ENCODE results near the gene DTNBP1. TPM values are rescaled to one million over a fixed set of nuclear protein-coding genes. Genes with fewer than 3 reads are reported as not detected.

The DTNBP1 gene, protein sequence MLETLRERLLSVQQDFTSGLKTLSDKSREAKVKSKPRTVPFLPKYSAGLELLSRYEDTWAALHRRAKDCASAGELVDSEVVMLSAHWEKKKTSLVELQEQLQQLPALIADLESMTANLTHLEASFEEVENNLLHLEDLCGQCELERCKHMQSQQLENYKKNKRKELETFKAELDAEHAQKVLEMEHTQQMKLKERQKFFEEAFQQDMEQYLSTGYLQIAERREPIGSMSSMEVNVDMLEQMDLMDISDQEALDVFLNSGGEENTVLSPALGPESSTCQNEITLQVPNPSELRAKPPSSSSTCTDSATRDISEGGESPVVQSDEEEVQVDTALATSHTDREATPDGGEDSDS
- total RNA-seq (2014; rRNA removed; shearing (Covaris generic); ENCODE audit: low replicate concordance): 3.7 and 14.4 TPM in 2 replicates

DNA sequence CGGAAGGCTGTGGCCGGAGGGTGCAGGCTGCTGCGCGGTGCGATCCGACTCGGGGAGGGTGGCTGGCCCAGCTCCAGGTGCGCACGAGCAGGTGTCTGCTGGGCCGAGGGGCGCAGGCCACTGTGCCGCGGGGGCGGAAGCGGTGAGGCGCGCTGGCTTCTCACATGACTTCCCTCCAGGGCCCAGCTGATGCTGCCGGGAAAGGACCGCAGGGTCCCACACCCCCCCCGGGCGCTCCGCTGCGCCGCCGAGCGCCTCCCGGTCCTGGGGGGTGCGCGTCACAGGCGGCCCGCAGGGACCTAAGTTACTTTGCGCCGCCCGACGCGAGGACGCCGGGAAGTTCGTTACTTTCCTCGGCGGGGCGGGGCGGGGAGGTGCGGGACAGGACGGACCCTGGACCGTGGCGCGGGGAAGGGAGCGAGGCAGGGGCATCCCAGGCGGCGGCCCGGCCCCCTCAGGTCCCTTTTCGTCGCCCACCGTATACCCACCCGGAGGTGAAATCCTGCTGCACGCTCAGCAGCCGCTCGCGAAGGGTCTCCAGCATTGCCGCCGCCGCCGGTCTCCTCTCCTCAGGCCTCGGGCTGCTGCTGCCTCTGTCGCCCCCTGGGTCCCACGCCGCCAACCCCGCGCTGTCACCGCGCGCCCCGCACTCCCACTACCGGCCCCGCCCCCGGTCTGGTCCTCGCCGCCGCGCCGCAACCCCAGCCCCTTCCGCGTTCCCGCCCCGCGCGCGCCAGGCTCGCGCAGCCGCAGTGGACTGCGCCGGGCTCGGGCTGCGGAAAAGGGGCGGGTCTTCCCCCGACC is at the start of gene DTNBP1:
DTNBP1 (minus strand) TSS at position 703 of the 804 bp plus-strand sequence; CDS start at position 544, 159 bp downstream.
- in situ Hi-C loops (cut with HindIII; ENCODE audit: low pct_unique_long_range_greater_than_20kb, low sequenced_read_pairs): no loop called here
- peak; percentile 78 for DNase-seq (ENCODE audit: low read depth)

DNA sequence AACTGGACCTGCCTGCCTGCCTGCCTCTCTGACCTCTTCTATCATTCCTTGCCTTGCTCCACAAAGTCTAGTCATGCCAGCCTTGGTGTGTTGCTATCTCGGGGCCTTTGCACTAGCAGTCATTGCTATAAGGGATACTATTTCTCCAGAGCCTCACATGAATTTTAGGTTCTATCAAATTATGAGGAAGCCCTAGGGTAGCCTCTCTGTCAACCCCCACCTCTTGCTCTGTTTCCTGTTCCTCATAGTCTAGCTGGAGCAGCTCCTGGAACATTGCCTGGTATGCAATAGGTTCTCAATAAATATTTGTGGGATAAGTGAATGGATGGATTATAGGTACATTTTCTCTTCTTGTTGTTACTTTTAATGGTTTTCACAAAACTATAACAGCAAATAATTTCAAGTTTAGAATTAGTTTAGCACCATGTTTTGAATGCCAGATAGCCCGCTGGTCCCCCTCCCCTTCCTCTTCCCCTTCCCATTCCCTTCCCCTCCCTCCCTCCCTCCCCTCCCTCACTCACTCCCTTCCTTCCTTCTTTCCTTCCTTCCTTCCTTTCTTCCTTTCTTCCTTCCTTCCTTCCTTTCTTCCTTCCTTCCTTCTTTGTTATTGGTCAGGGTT is 46.9 kb upstream of the DTNBP1 start:
- in situ Hi-C loops (cut with HindIII; ENCODE audit: low pct_unique_long_range_greater_than_20kb, low sequenced_read_pairs): no loop called here
- no peak for DNase-seq (ENCODE audit: low read depth)

DNA sequence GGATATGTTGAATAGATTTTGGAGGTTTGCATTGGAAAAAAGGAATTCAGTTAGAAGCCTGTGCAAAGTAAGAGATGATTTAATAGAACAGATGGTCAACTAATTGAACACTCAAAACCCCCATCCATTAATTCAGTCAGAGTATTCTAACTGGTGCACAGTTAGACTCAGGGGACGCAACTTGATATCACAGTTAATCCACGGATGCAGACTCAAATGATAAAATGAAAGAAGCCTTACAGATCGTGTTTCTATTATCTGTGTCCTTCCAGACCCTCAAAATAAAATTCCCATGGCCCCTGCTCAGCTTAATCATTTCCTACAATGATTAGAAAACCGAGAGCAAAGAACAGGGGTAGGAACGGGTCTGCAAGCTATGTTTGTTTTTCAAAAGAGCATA is 45.4 kb upstream of the DTNBP1 start:
- DNase-seq (ENCODE audit: low read depth): no peak
- in situ Hi-C loops (cut with HindIII; ENCODE audit: low pct_unique_long_range_greater_than_20kb, low sequenced_read_pairs): no loop called here

DNA sequence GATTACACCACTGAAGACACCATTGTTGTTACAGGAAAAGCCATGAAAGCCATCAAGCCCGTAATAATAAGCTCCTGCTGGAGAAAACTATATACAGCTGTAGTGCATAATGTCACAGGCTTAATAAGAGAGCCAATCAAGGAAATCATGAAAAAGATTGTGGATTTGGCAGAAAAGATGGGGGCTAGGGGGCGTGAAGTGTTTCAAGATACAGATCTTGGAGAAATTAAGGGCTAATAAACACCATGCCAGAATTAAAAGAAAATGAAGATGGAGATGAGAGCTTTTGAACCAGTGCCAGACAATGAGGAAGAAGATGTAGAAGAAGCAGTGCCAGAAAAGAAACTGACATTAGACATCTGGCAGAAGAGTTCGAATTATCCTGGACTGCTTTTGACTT is 43.2 kb upstream of the DTNBP1 start:
- no peak for DNase-seq (ENCODE audit: low read depth)
- in situ Hi-C loops (cut with HindIII; ENCODE audit: low pct_unique_long_range_greater_than_20kb, low sequenced_read_pairs): no loop called here

DNA sequence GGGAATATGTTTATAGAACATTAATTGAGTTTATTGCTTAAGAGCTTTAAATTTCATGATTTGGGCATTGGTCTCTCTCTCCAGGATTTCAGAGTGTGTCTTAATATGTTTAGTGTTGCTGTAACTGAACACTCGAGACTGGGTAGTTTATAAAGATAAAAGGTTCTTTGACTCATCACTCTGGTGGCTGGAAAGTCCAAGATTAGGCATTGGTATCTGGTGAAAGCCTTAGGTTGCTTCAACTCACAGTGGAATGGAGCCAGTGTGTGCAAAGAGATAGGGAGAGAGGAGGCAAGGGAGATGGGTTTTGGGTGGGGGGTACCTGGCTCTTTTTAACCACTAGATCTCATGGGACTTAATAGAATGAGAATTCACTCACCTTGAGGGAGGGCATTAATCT is 35.6 kb upstream of the DTNBP1 start:
- in situ Hi-C loops (cut with HindIII; ENCODE audit: low pct_unique_long_range_greater_than_20kb, low sequenced_read_pairs): no loop called here
- no peak for DNase-seq (ENCODE audit: low read depth)

DNA sequence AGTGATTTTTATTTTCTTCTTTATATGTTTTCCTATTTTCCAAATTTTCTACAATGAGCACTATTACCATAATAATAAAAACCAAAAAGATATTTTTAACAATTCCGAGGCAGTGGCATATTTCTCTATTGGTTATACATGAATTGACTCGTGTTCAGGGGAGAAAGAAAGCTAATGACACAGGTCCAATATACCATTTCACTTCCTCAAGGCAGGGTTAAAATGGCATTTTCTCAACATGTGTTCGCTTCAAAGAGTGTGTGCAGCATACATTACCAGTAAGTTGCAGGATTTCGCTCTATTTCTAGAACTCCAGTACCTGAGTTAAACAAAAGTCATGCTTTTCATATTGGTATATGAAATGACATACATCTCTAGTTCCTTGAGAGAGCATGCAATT is 35.1 kb upstream of the DTNBP1 start:
- no peak for DNase-seq (ENCODE audit: low read depth)
- in situ Hi-C loops (cut with HindIII; ENCODE audit: low pct_unique_long_range_greater_than_20kb, low sequenced_read_pairs): no loop called here

DNA sequence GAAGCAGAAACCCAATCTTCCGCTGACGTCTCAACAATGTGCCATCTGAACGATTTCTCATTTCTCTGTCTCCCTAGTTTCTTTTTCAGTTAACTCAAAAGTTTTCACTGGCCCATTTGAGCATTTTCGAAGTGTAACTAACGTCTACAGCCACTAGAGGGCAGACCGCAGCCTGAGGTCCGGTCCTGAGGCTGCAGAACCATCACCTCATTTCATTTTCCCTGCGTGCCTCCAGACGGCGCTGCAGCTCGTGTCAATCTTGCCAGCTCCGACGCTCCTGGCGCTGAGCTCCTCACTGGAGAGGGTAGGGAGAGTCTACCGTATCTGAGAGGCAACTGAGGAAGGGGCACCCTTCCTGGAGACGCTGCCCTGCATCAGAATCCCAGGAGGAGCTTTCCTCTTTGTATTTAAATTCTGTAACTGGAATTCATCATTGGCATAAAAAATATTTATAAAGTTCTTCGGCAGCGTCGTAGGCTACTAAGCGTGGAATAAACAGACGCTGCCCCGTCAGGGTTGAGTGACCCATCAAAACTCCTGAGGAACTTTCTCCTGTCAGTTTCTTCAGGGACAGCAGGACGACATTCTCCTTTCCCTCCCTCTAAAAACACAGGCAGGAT is 28.5 kb upstream of the DTNBP1 start:
- DNase-seq (ENCODE audit: low read depth): peak; percentile 81
- in situ Hi-C loops (cut with HindIII; ENCODE audit: low pct_unique_long_range_greater_than_20kb, low sequenced_read_pairs): no loop called here

DNA sequence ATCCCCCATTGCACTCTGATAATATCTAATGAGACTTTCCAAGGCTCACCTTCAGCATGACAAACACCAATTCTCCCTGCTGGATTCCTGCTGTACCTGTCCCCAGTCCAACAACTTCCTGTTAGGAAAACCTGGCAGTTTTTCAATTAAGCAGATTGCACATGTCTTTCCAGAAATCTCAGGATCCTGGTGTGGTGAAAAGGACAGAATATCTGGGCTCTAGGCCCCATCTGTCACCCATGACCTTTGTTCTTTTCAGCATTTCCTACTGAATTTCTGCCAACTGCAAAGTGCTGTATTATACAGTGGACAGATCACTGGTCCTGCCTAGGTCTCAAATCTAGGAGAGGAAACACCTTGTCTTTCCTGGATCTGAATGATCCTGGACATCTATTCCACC is 27.7 kb upstream of the DTNBP1 start:
- no peak for DNase-seq (ENCODE audit: low read depth)
- in situ Hi-C loops (cut with HindIII; ENCODE audit: low pct_unique_long_range_greater_than_20kb, low sequenced_read_pairs): no loop called here

DNA sequence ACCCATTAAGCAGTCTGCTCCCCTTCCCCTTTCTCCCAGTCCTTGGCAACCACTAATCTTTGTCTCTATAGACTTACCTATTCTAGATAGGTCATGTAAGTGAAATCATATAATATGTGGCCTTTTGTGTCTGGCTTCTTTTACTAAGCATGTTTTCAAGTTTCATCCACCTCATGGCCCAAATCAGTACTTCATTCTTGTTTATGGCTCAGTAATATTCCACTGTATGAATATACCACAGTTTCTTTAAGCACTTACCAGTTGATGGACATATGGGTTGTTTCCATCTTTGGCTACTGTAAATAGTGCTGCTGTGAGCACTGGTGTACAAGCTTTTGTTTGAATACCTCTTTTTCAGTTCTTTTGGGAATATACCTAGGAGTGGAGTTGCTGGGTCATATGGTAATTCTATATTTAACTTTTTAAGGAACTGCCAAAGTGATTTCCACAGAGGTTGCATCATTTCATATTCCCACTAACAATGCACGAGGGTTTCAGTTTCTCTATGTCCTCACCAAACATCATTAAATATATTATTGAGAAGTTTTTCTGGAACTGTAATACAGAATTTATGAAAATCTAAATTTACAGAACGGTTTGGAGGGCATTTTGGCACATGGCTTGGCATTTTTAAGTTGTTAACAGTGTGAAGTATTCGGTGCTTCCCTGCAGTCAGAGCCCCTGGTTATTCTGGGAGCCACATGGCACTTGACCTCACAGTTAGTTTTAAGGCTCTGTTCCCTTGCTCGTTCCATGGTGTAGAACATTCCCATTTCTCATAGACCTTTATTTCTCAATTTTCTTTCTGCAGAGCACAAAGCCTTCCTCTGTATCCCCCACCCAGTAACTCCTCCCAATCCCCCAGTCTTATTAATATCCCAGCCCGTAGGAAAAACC is 27.0 kb upstream of the DTNBP1 start:
- no peak for DNase-seq (ENCODE audit: low read depth)
- in situ Hi-C loops (cut with HindIII; ENCODE audit: low pct_unique_long_range_greater_than_20kb, low sequenced_read_pairs): no loop called here

DNA sequence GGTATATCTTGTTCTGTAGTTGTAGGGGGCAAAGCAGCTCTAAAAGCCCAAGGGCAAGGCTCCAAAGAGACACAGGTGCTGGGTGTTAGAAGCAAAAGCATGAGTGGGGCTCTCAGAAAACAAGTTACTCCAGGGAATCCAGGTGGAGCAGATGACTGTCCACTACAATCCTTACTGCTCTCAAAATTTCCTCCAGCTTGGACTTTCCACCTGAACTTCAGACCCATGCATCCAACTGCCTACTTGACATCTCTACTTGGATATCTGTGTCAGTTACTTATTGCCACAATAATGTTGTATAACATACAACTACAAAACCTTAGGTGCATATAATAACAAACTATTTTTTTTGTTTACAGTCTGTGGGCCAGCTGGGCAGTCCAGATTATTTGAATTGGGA is 22.8 kb upstream of the DTNBP1 start:
- DNase-seq (ENCODE audit: low read depth): no peak
- in situ Hi-C loops (cut with HindIII; ENCODE audit: low pct_unique_long_range_greater_than_20kb, low sequenced_read_pairs): no loop called here

DNA sequence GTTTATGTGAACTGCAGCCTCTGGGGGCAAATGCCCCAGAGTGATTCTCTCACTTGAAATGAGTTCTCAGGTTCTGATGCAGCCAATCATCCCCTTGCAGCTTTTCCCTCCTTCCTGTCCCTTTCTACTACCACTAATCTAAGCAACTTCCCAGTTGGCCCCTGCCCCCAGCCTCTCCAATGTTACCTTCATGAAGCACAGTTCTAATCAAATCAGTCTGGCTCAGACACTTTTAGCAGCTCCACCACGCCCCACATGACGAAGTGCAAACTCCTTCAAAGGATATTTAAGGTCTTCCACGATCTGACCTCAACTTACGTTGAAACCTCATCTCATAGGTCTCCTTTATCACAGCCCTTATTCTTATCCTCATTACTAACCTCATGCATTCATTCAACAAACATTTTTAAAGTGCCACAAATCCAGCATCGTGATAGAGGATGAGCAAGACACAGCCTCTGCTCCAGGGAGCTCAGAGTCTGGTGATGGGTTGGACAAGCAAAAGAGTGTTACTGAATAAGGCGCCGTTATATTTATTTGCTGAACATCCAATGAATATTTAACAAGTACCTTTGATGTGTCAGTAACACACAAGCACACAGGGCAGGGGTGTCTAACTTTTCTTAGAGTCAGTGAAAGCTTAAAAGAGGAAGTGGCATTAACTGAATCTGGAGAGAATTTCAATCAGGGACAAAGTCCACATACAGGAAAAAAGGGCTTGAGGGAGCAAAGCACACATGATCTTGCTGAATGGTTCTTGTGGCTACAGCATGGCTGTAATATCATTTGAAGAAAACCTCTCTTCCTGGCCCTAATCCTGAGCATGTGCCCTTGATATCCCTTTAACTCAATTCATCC is 20.4 kb upstream of the DTNBP1 start:
- no peak for DNase-seq (ENCODE audit: low read depth)
- in situ Hi-C loops (cut with HindIII; ENCODE audit: low pct_unique_long_range_greater_than_20kb, low sequenced_read_pairs): no loop called here

DNA sequence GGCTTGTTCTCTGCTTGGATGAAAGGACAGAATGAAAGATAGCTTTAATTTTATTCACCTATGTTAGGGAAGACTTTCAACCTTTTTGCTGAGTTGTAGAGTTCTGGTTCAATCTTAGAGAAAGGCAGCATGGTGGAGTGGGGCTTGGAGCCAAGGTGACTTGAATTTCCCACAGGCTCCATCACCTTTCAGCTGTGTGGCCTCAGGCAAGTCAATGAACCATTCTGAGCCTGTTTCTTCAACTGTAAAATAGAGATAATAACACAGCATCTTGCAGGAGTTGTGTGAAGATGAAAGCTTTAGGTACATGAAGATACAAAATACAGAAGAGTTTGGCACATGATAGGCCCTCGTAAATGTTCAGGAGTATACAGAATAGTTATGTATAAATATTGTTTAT is 19.1 kb upstream of the DTNBP1 start:
- DNase-seq (ENCODE audit: low read depth): no peak
- in situ Hi-C loops (cut with HindIII; ENCODE audit: low pct_unique_long_range_greater_than_20kb, low sequenced_read_pairs): no loop called here

DNA sequence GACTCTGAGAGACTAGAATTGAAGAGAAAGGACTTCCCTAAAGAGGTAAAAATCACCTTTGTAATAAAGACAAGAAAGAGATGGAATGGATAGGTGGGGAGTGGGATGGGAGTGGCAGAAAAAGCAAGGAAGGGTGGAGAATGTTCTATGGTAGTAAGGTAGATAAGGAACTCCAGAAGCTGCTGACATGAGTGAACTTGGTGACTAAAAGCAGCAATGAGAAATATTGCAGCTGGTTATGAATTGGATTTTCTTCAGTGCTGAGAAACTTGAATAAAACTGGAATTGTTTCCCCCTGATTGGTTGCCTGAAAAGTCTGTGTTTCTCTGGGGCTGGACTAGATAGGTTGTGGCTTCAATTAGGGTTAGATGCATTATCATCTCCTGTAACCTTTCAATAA is 15.7 kb upstream of the DTNBP1 start:
- in situ Hi-C loops (cut with HindIII; ENCODE audit: low pct_unique_long_range_greater_than_20kb, low sequenced_read_pairs): no loop called here
- no peak for DNase-seq (ENCODE audit: low read depth)

DNA sequence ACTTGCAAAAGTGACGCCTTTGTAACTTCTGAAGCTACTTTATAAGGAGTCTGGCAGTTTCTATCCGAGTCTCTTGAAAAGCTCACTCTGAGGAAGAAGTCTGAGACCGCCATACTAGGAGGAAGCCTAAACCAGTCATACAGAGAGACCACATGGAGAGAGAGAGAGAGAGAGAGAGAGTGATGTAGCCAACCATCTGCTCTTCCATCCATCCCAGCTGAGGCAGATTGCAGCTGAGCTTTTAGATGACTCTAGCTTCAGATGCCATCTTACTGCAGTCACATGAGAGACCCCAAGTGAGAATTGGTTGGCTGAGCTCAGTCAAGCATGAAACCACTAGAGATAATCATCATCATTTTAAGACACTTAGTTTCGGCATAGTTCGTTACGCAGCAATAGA is 15.0 kb upstream of the DTNBP1 start:
- in situ Hi-C loops (cut with HindIII; ENCODE audit: low pct_unique_long_range_greater_than_20kb, low sequenced_read_pairs): no loop called here
- DNase-seq (ENCODE audit: low read depth): no peak

DNA sequence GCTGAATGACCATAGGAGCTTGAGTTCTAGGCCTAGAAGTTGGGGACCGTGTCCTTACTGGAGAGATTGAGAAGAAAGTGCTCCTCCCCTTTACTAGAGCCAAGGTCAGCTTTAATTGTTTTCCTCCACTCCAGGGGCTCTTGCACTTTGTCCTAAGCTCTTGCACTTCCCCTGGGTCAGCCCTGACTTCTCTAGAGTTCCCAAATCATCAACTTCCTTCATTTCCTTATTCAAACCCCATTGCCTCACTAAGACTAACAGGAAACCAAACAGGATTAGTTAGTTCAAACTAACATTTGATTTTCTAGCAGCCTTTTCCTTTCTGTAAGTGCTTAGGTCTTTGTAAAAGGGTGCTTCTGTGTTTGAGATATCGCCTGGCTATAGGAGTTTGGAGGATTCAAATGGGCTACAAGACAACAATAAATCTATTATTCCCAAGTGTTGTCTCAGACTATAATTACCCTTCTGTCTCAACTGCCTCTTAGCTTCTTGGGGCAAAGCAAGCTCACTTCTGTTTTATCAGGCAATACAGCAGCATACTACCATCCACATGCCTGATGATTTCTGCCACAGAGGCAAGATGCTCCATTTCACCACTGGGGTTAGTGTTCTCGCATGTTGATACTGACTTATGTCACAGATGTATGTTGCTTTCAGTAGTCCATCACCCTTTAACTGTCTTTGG is 12.8 kb upstream of the DTNBP1 start:
- in situ Hi-C loops (cut with HindIII; ENCODE audit: low pct_unique_long_range_greater_than_20kb, low sequenced_read_pairs): no loop called here
- no peak for DNase-seq (ENCODE audit: low read depth)

DNA sequence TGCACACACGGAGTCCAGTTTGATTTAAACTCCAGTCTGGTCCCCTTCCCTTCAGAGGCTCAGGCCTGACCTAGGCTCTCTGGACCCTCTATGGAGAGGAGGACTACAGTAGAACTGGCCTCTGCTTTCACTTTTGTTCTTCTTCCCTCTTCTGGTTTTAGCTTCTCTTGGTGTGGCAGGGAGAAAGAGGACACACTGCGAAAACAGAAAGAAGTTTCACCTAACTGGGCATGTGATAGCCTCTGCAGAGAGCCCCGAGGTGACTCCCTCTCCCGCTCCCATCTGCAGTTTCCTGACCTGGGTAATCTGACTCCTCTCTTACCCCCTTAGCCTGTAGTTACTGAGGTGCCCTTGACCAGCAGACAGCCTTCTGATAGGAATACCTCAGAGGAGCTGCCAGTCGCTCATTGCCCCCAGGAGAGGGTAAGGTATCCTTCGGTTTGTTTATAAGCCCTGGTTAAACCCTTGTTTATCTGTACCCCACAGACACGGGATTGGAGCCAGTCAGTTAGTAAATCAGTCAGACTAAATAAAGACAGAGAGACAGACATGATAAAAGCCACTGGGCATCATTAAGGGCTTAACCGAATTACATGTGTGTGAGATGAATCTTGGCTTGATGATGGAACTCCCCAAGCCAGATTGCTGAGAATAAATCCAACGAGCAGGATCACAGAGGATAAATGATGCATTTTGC is 12.0 kb upstream of the DTNBP1 start:
- in situ Hi-C loops (cut with HindIII; ENCODE audit: low pct_unique_long_range_greater_than_20kb, low sequenced_read_pairs): no loop called here

More for the DNA sequence above, 12.0 kb upstream of the DTNBP1 start:
- DNase-seq (ENCODE audit: low read depth): no peak
